Keratinocyte (primary cell): Measurements from ENCODE around the gene NTN3. TPM values are rescaled to one million over a fixed set of nuclear protein-coding genes. Genes with fewer than 3 reads are reported as not detected.

ENCODE experiments used
- DNase-seq: peaks from one replicate; pipeline ENCODE4 v3.0.0-alpha.2; 2011; ENCODE audit warnings: low read depth, missing footprints, low spot score
- FAIRE-seq: peaks from 2 replicates; lab custom pipeline; 2011; peaks lifted over from hg19 to GRCh38; lab: Jason Lieb, UNC
- H2AFZ ChIP-seq: 2 replicates; pipeline ENCODE4 v1.6.0; 2012; ENCODE audit warnings: low read length, control low read depth, inconsistent platforms; ENCODE audit not compliant: control insufficient read depth
- H3K27ac ChIP-seq: 2 replicates; pipeline ENCODE4 v1.5.1; 2011; ENCODE audit warnings: low read length; ENCODE audit not compliant: control insufficient read depth, insufficient read depth
- H3K27me3 ChIP-seq: 3 replicates; pipeline ENCODE4 v1.6.0; 2011; ENCODE audit warnings: low read length; ENCODE audit not compliant: control insufficient read depth, insufficient read depth; ENCODE audit errors: extremely low read depth
- H3K36me3 ChIP-seq, 2 experiments: 2 replicates in 1 of 2; 3 replicates in 1 of 2; pipeline ENCODE4 v1.5.1; 2011; ENCODE audit warnings: low read length in 2 of 2, mild to moderate bottlenecking in 1 of 2; ENCODE audit not compliant: control insufficient read depth in 2 of 2, insufficient read depth in 2 of 2; ENCODE audit errors: extremely low read depth in 1 of 2
- H3K4me1 ChIP-seq: 3 replicates; pipeline ENCODE4 v1.5.1; 2011; ENCODE audit warnings: low read length; ENCODE audit not compliant: control insufficient read depth, insufficient read depth; ENCODE audit errors: extremely low read depth
- H3K4me2 ChIP-seq: 3 replicates; pipeline ENCODE4 v1.6.0; 2011; ENCODE audit warnings: low read depth, low read length; ENCODE audit not compliant: control insufficient read depth, insufficient read depth; ENCODE audit errors: extremely low read depth
- H3K4me3 ChIP-seq, 3 experiments: fragments of 200-600 bp in 1 of 3; sonication (generic) in 1 of 3; 2 replicates in 2 of 3; 3 replicates in 1 of 3; pipeline ENCODE4 v1.5.1; 2011 to 2016; ENCODE audit warnings: low read length in 3 of 3, mild to moderate bottlenecking in 3 of 3, control low read depth in 2 of 3, inconsistent platforms in 1 of 3, low read depth in 1 of 3, mixed read lengths in 1 of 3, mixed run types in 1 of 3, moderate library complexity in 1 of 3; ENCODE audit not compliant: control insufficient read depth in 2 of 3, insufficient read depth in 2 of 3; ENCODE audit errors: extremely low read depth in 1 of 3
- H3K79me2 ChIP-seq: 2 replicates; pipeline ENCODE4 v1.6.0; 2012; ENCODE audit warnings: low read length; ENCODE audit not compliant: control insufficient read depth, insufficient read depth
- H3K9ac ChIP-seq: 3 replicates; pipeline ENCODE4 v1.6.0; 2011; ENCODE audit warnings: low read length; ENCODE audit not compliant: control insufficient read depth, insufficient read depth; ENCODE audit errors: extremely low read depth
- H3K9me1 ChIP-seq: 3 replicates; pipeline ENCODE4 v1.6.0; 2011; ENCODE audit warnings: low read length; ENCODE audit not compliant: control insufficient read depth, insufficient read depth; ENCODE audit errors: extremely low read depth
- H3K9me3 ChIP-seq: 2 replicates; pipeline ENCODE4 v1.5.1; 2012; ENCODE audit warnings: low read depth, low read length; ENCODE audit not compliant: control insufficient read depth
- H4K20me1 ChIP-seq: 3 replicates; pipeline ENCODE4 v1.6.0; 2011; ENCODE audit warnings: low read length; ENCODE audit not compliant: control insufficient read depth, insufficient read depth; ENCODE audit errors: extremely low read depth
- CTCF ChIP-seq, 3 experiments: IDR thresholded peaks in 1 of 3; conservative IDR thresholded peaks in 1 of 3; optimal IDR thresholded peaks in 1 of 3; 2 replicates in 2 of 3; 3 replicates in 1 of 3; pipeline versions ENCODE3 to v1.5.1; 2011; ENCODE audit warnings: low read length in 3 of 3, mild to moderate bottlenecking in 3 of 3, moderate library complexity in 2 of 3, control low read depth in 1 of 3, inconsistent platforms in 1 of 3; ENCODE audit not compliant: insufficient read depth in 2 of 3; ENCODE audit errors: extremely low read depth in 1 of 3
- EZH2 ChIP-seq: IDR thresholded peaks from one replicate; pipeline ENCODE4 v1.6.1; 2012; ENCODE audit warnings: inconsistent platforms, mild to moderate bottlenecking, low read length, moderate library complexity
- dilution Hi-C: fragments of 300-500 bp; cut with MboI; formaldehyde crosslinking; loops from one replicate; pipeline ENCODE4 v1.7.0; 2020; ENCODE audit warnings: low sequenced_read_pairs; ENCODE audit not compliant: extremely low pct_ligation_motif_present
- polyA plus RNA-seq, 5 experiments: library from polyadenylated mRNA; depleted of rRNA in 3 of 5; stranded (reverse) in 3 of 5; stranded (forward) in 1 of 5; unstranded in 1 of 5; fragments of >200 nt; gene quantifications; 1 replicate in 1 of 5; 2 replicates in 3 of 5; 3 replicates in 1 of 5; pipeline versions ENCODE4 v1.2.1 to v1.2.3, GENCODE V29; 2011 to 2012; ENCODE audit warnings: missing spikeins in 2 of 5, low read depth in 1 of 5, low replicate concordance in 1 of 5

Gene NTN3
- polyA plus RNA-seq, 1 donor (not counting 4 experiments of a cell fraction or from before 2014, with no cell fraction given): not detected

DNA sequence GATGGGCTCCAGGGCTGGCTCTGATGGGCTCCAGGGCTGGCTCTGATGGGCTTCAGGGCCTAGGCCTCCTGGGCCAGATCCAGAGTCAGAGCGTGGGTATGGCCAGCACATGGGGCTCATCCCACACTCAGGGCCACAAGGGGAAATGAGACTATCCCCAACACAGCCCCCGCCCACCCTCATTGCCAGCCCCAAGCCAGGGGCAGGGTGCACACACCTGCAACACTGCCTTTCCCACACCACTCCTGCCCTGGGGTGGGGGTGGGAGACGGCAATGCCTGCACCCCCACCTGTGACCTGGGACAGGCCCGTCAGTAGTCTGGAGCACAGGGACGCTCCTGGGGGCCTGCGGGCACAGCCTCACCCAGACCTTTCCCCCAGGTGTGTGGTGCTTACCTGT lies 28.4 kb downstream of the NTN3 start:
- H2AFZ ChIP-seq: no peak overlapping the region
- peaks cover 0 to 11% of the 10 kb centered on the region in 2 experiments for H3K36me3 ChIP-seq
- no peaks in the 10 kb centered on the region for H3K9me1 ChIP-seq
- FAIRE-seq (no peak), DNase-seq (no peak)
- no peak for TF ChIP-seq CTCF (optimal IDR thresholded peaks at IDR 0.05 in 1 of 3, IDR thresholded peaks at IDR 0.05 in 1 of 3, conservative IDR thresholded peaks at IDR 0.05 in 1 of 3; ENCODE audit: extremely low read depth in 1 of 3, insufficient read depth in 2 of 3, low read length in 3 of 3)
- TF ChIP-seq EZH2: no peak
- peaks cover 19% of the 10 kb centered on the region for H3K4me1 ChIP-seq
- H3K9me3 ChIP-seq: no peaks in the 10 kb centered on the region
- no peaks in the 10 kb centered on the region for H3K27me3 ChIP-seq
- H3K4me3 ChIP-seq: no peak overlapping the region
- dilution Hi-C loops: no loop called here
- H3K79me2 ChIP-seq: no peaks in the 10 kb centered on the region
- H4K20me1 ChIP-seq: peaks cover 3% of the 10 kb centered on the region
- H3K9ac ChIP-seq: no peak overlapping the region
- H3K27ac ChIP-seq: no peak overlapping the region
- no peak overlapping the region for H3K4me2 ChIP-seq

GRCh38 chr16:2499890-2500429 lies 28.9 kb downstream of the NTN3 start:
- Histone ChIP-seq H3K9ac (no peak overlapping the region), H3K27me3 (no peaks in the 10 kb centered on the region), H3K4me1 (peaks cover 19% of the 10 kb centered on the region), H4K20me1 (peaks cover 3% of the 10 kb centered on the region), H3K9me3 (no peaks in the 10 kb centered on the region), H3K9me1 (no peaks in the 10 kb centered on the region), H3K36me3 (peaks cover 0 to 11% of the 10 kb centered on the region in 2 experiments), H2AFZ (no peak overlapping the region), H3K4me2 (no peak overlapping the region), H3K4me3 (no peak overlapping the region), H3K27ac (no peak overlapping the region), H3K79me2 (no peaks in the 10 kb centered on the region)
- DNase-seq (no peak), FAIRE-seq (no peak)
- TF ChIP-seq EZH2 (no peak), CTCF (optimal IDR thresholded peaks at IDR 0.05 in 1 of 3, IDR thresholded peaks at IDR 0.05 in 1 of 3, conservative IDR thresholded peaks at IDR 0.05 in 1 of 3; ENCODE audit: extremely low read depth in 1 of 3, insufficient read depth in 2 of 3, low read length in 3 of 3) (no peak)
- dilution Hi-C loops: no loop called here
